Measurements from ENCODE around the gene NGLY1. TPM values are rescaled to one million over a fixed set of nuclear protein-coding genes. Genes with fewer than 3 reads are reported as not detected.

NGLY1 gene
- total and polyA plus RNA-seq, 2 of the 8 experiments (the other 6 are each of a cell fraction or from before 2014, with no cell fraction given) = 3.1 to 24.8 TPM

DNA sequence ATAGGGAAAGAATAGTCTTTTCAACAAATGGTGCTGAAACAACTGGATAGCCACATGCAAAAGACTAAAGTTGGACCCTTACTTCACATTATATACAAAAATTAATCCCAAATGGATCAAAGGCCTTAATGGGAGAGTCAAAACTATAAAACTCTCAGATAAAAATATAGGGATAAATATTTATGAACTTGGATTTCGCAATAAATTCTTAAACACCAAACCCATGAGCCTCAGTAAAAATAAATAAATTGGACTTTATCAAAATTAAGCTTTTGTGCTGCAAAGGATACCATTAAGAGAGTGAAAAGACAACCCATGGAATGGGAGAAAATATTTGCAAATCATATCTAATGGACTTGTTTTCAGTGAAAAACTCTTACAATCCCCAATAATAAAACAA, 99.8 kb downstream of the NGLY1 start:
- no peaks in the 10 kb centered on the region for H3K23me2 ChIP-seq (ENCODE audit: low read depth, low read length)
- ChIA-PET POLR2A (ENCODE audit: partially characterized antibody) (no interaction called here), CTCF (ENCODE audit: partially characterized antibody) (interaction anchor here (1.3 to 3.6 kb wide), 2 partner anchors 9 to 35 kb away, joined by 3 to 14 read pairs; no protein-coding TSS in a partner anchor)
- H4K8ac ChIP-seq (ENCODE audit: extremely low read depth, insufficient read depth, low read length) = no peak overlapping the region
- DNase-seq (ENCODE audit: low read depth in 1 of 2, low spot score in 2 of 2) (no peak), FAIRE-seq (no peak)
- H3K23ac ChIP-seq (ENCODE audit: insufficient read length) = no peak overlapping the region
- 95% methylated on average over 1 of the region's 1 CpG; no CpG with 5 or more reads in 1 of the 2 experiments for WGBS, 2 experiments (ENCODE audit: extremely low coverage in 1 of 2, insufficient coverage in 1 of 2, insufficient read length in 1 of 2, insufficient replicate concordance in 2 of 2, low coverage in 1 of 2, low lambda C conversion rate in 2 of 2, missing lambda C conversion rate in 1 of 2)
- no peak overlapping the region for H3K56ac ChIP-seq (replicated peaks; ENCODE audit: insufficient read length, low read depth, low read length)
- H3K9ac ChIP-seq (replicated peaks in 1 of 4; ENCODE audit: extremely low read depth in 1 of 4, low read depth in 3 of 4, low read length in 3 of 4) = no peak overlapping the region
- no peak overlapping the region for H2BK12ac ChIP-seq (ENCODE audit: low read depth, low read length)
- no peak overlapping the region for H3K18ac ChIP-seq (ENCODE audit: extremely low read depth, low read length)
- H3K4me2 ChIP-seq (ENCODE audit: insufficient read depth in 1 of 2, low read depth in 2 of 2, low read length in 2 of 2) = no peak overlapping the region
- H4K91ac ChIP-seq (replicated peaks; ENCODE audit: insufficient read length, low read length) = no peak overlapping the region
- no peaks in the 10 kb centered on the region for H3K79me1 ChIP-seq (ENCODE audit: low read depth, low read length)
- H3K79me2 ChIP-seq (ENCODE audit: control insufficient read depth in 1 of 2, insufficient read depth in 2 of 2, low read length in 2 of 2) = no peaks in the 10 kb centered on the region
- H3K36me3 ChIP-seq (ENCODE audit: control insufficient read depth in 2 of 4, insufficient read depth in 4 of 4, low read length in 3 of 4) = no peaks in the 10 kb centered on the region
- H2BK20ac ChIP-seq (ENCODE audit: low read length) = no peak overlapping the region
- H3K4me3 ChIP-seq (ENCODE audit: extremely low read depth in 1 of 4, insufficient read depth in 2 of 4, low read depth in 3 of 4, low read length in 4 of 4) = no peak overlapping the region
- no peaks in the 10 kb centered on the region for H3K27me3 ChIP-seq (replicated peaks in 1 of 4; ENCODE audit: control insufficient read depth in 3 of 4, extremely low read depth in 1 of 4, insufficient read depth in 3 of 4, low read length in 3 of 4)
- H4K20me1 ChIP-seq (replicated peaks in 1 of 2; ENCODE audit: control insufficient read depth in 1 of 2, insufficient read depth in 2 of 2, low read length in 2 of 2) = no peaks in the 10 kb centered on the region
- H2AFZ ChIP-seq (ENCODE audit: low read length) = no peak overlapping the region
- H3K4ac ChIP-seq (replicated peaks; ENCODE audit: insufficient read length, low read depth, low read length) = no peak overlapping the region
- no peaks in the 10 kb centered on the region for H3K9me3 ChIP-seq (ENCODE audit: insufficient read depth in 2 of 2, low read depth in 1 of 2, low read length in 1 of 2)
- H2BK5ac ChIP-seq (ENCODE audit: low read depth, low read length) = no peak overlapping the region
- H2BK15ac ChIP-seq (ENCODE audit: low read length) = no peak overlapping the region
- no peaks in the 10 kb centered on the region for H3K4me1 ChIP-seq (replicated peaks in 1 of 4; ENCODE audit: control insufficient read depth in 3 of 4, insufficient read depth in 4 of 4, low read length in 3 of 4)
- H2AK5ac ChIP-seq (ENCODE audit: low read depth, low read length) = no peak overlapping the region
- no peak overlapping the region for H4K5ac ChIP-seq (ENCODE audit: insufficient read length, low read depth, low read length)
- H2BK120ac ChIP-seq (replicated peaks; ENCODE audit: low read depth, low read length) = no peak overlapping the region
- H3K14ac ChIP-seq (ENCODE audit: insufficient read length) = no peak overlapping the region
- no peak overlapping the region for H3K27ac ChIP-seq (ENCODE audit: low read depth, low read length)
- no peak for TF ChIP-seq SRF (IDR thresholded peaks at IDR 0.05; ENCODE audit: low read depth, low read length)
- TF ChIP-seq CEBPB (IDR thresholded peaks at IDR 0.05; ENCODE audit: low read depth, low read length) = peak; percentile 39; the same call in 1 of the 2 replicates
